A549 (cell line): ENCODE data around the gene FUT8. TPM values are rescaled to one million over a fixed set of nuclear protein-coding genes. Genes with fewer than 3 reads are reported as not detected.

ENCODE experiments used
- ATAC-seq, 2 experiments: fragments of 200-7000 bp in 1 of 2; fragments of >200 bp in 1 of 2; cut with Nextera tagmentation in 1 of 2; cut with Tn5 transposase in 1 of 2; 3 replicates each; pipeline versions ENCODE4 v1.8.0 to v1.9.1; 2018 to 2020; ENCODE audit warnings: mild to moderate bottlenecking in 1 of 2, moderate library complexity in 1 of 2
- CTCF ChIA-PET: fragments of 300-600 bp; sonication (Branson Sonifier 250); formaldehyde crosslinking; extraction: SDS; loops from one replicate; lab custom pipeline; 2021; ENCODE audit warnings: antibody characterized with exemption, inconsistent platforms; lab: Yijun Ruan, JAX
- POLR2A ChIA-PET: fragments of 350-600 bp; formaldehyde crosslinking; extraction: SDS; loops from one replicate; lab custom pipeline; 2021; ENCODE audit warnings: antibody characterized with exemption, inconsistent platforms; lab: Yijun Ruan, JAX
- DNase-seq, 2 experiments: peaks; one replicate each; pipeline versions ENCODE4 v3.0.0 to v3.0.0-alpha.2; 2011 to 2016; ENCODE audit warnings: low read depth in 1 of 2, low spot score in 1 of 2
- FAIRE-seq: peaks from 2 replicates; lab custom pipeline; 2011; peaks lifted over from hg19 to GRCh38; lab: Jason Lieb, UNC
- H3K27ac ChIP-seq, 2 experiments: fragments of >200 bp; sonication (Bioruptor Twin); formaldehyde crosslinking; 3 replicates each; pipeline ENCODE4 v1.5.1; 2016 to 2017
- H3K4me1 ChIP-seq: fragments of >200 bp; sonication (Bioruptor Twin); formaldehyde crosslinking; 3 replicates; pipeline ENCODE4 v1.6.1; 2016
- H3K4me2 ChIP-seq: fragments of >200 bp; sonication (Bioruptor Twin); formaldehyde crosslinking; 3 replicates; pipeline ENCODE4 v1.6.1; 2016
- H3K4me3 ChIP-seq: fragments of >200 bp; sonication (Bioruptor Twin); formaldehyde crosslinking; 3 replicates; pipeline ENCODE4 v1.5.1; 2016
- H3K9me3 ChIP-seq: fragments of >200 bp; sonication (Bioruptor Twin); formaldehyde crosslinking; 3 replicates; pipeline ENCODE4 v1.6.1; 2016
- ATOH8 ChIP-seq: fragments of 250-450 bp; sonication (Bioruptor Pico); IDR thresholded peaks from 2 replicates; pipeline ENCODE4 v1.5.0; 2020; ENCODE audit warnings: low read depth, mild to moderate bottlenecking, moderate library complexity
- CBX2 ChIP-seq: fragments of 200-600 bp; sonication (generic); IDR thresholded peaks from 2 replicates; pipeline ENCODE4 v1.6.1; 2016; ENCODE audit warnings: low read depth, mild to moderate bottlenecking, borderline replicate concordance
- CBX8 ChIP-seq: fragments of 200-600 bp; sonication (generic); IDR thresholded peaks from 2 replicates; pipeline ENCODE4 v1.6.1; 2016
- CHD2 ChIP-seq: fragments of 150-350 bp; IDR thresholded peaks from 2 replicates; pipeline ENCODE4 v1.6.1; 2014; ENCODE audit warnings: low read length; ENCODE audit not compliant: partially characterized antibody
- CHD4 ChIP-seq: fragments of 200-600 bp; sonication (generic); IDR thresholded peaks from 2 replicates; pipeline ENCODE4 v1.6.1; 2016; ENCODE audit warnings: antibody characterized with exemption, mild to moderate bottlenecking, borderline replicate concordance
- ELK1 ChIP-seq: fragments of 150-350 bp; IDR thresholded peaks from 2 replicates; pipeline ENCODE4 v1.6.1; 2014; ENCODE audit warnings: low read depth, mild to moderate bottlenecking, low read length
- FOSB ChIP-seq: fragments of 250-450 bp; sonication (Bioruptor Pico); IDR thresholded peaks from 2 replicates; pipeline ENCODE4 v1.5.0; 2020; ENCODE audit warnings: mild to moderate bottlenecking, moderate library complexity
- HDAC2 ChIP-seq: fragments of 200-600 bp; sonication (generic); IDR thresholded peaks from 2 replicates; pipeline ENCODE4 v1.6.1; 2016
- JUN ChIP-seq, 2 experiments: fragments of >200 bp; sonication (Bioruptor Twin); formaldehyde crosslinking; IDR thresholded peaks; 2 replicates in 1 of 2; 3 replicates in 1 of 2; pipeline ENCODE4 v1.6.1; 2016 to 2017
- JUNB ChIP-seq: fragments of >200 bp; sonication (Bioruptor Twin); formaldehyde crosslinking; IDR thresholded peaks from 2 replicates; pipeline ENCODE4 v1.6.1; 2016
- MAX ChIP-seq: IDR thresholded peaks from 2 replicates; pipeline ENCODE4 v1.6.1; 2012
- NFE2L2 ChIP-seq: fragments of 150-350 bp; conservative IDR thresholded peaks from 2 replicates; pipeline ENCODE4 v1.6.1; 2014; ENCODE audit warnings: low read length
- NPAS2 ChIP-seq: fragments of 250-450 bp; sonication (Bioruptor Pico); IDR thresholded peaks from 2 replicates; pipeline ENCODE4 v1.8.0; 2022; ENCODE audit warnings: mild to moderate bottlenecking, moderate library complexity, borderline replicate concordance
- POLR2AphosphoS2 ChIP-seq: conservative IDR thresholded peaks from 2 replicates; pipeline ENCODE4 v1.6.1; 2012; ENCODE audit warnings: low read length, improper control_type of control experiment, inconsistent platforms
- RCOR1 ChIP-seq: fragments of 150-350 bp; IDR thresholded peaks from 2 replicates; pipeline ENCODE4 v1.6.1; 2014; ENCODE audit warnings: antibody characterized with exemption, low read length, low read depth
- RFX5 ChIP-seq: fragments of 450-650 bp; IDR thresholded peaks from 2 replicates; pipeline ENCODE4 v1.7.1; 2014; ENCODE audit warnings: antibody characterized with exemption, mild to moderate bottlenecking, moderate library complexity
- RNF2 ChIP-seq: fragments of 200-600 bp; sonication (generic); IDR thresholded peaks from 2 replicates; pipeline ENCODE4 v1.6.1; 2016; ENCODE audit warnings: low read depth, mild to moderate bottlenecking, antibody characterized with exemption, moderate library complexity, borderline replicate concordance
- SMC3 ChIP-seq: fragments of >200 bp; sonication (Bioruptor Twin); formaldehyde crosslinking; IDR thresholded peaks from 3 replicates; pipeline ENCODE4 v1.6.1; 2018; ENCODE audit warnings: inconsistent platforms
- ZFP36 ChIP-seq: fragments of 450-650 bp; IDR thresholded peaks from 2 replicates; pipeline ENCODE4 v1.6.1; 2014; ENCODE audit warnings: borderline replicate concordance; ENCODE audit not compliant: partially characterized antibody
- WGBS: methylation state at CpG from one replicate; pipeline ENCODE4 v1.1.6; 2017; ENCODE audit errors: missing lambda C conversion rate; 5-methylcytosine and 5-hydroxymethylcytosine counted together
- polyA plus RNA-seq, 4 experiments: library from polyadenylated mRNA; depleted of rRNA in 3 of 4; stranded (reverse); fragments of >200 nt; fragmentation: RNase III in 1 of 4; extraction: RNeasy Plus Mini Kit Qiagen cat#74134 plus additional on column Dnase treatment in 1 of 4; gene quantifications; 2 replicates in 3 of 4; 3 replicates in 1 of 4; pipeline ENCODE4 v1.2.3, GENCODE V29; 2011 to 2017
- TF ChIP-seq, protein P1 (sequence below): fragments of 250-450 bp; sonication (Bioruptor Pico); IDR thresholded peaks from 2 replicates; pipeline ENCODE4 v1.5.0; 2021; ENCODE audit warnings: mild to moderate bottlenecking, moderate library complexity, borderline replicate concordance

The FUT8 gene
- polyA plus RNA-seq, 2 of the 4 experiments (the other 2 are of a cell fraction) = 20.3 to 22.9 TPM

GRCh38 chr14:65560340-65561027, 148.0 kb downstream of the FUT8 start:
- DNase-seq (no peak), ATAC-seq (no peak), FAIRE-seq (no peak)
- Histone ChIP-seq H3K4me3 (no peak overlapping the region), H3K9me3 (no peaks in the 10 kb centered on the region), H3K27ac (no peak overlapping the region), H3K4me1 (no peaks in the 10 kb centered on the region), H3K4me2 (no peak overlapping the region)
- ChIA-PET POLR2A (no interaction called here), CTCF (interaction anchor here (0.9 kb wide), 1 partner anchor 10 kb away, joined by 3 read pairs; no protein-coding TSS in a partner anchor)
- WGBS = 77% methylated on average over 2 of the region's 2 CpGs
- TF ChIP-seq CHD4 = no peak
- TF ChIP-seq CHD2 = no peak
- no peak for TF ChIP-seq CBX8
- TF ChIP-seq POLR2AphosphoS2 = no peak
- TF ChIP-seq, protein P1, sequence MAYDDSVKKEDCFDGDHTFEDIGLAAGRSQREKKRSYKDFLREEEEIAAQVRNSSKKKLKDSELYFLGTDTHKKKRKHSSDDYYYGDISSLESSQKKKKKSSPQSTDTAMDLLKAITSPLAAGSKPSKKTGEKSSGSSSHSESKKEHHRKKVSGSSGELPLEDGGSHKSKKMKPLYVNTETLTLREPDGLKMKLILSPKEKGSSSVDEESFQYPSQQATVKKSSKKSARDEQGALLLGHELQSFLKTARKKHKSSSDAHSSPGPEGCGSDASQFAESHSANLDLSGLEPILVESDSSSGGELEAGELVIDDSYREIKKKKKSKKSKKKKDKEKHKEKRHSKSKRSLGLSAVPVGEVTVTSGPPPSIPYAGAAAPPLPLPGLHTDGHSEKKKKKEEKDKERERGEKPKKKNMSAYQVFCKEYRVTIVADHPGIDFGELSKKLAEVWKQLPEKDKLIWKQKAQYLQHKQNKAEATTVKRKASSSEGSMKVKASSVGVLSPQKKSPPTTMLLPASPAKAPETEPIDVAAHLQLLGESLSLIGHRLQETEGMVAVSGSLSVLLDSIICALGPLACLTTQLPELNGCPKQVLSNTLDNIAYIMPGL (CRISPR knock-in tag) = no peak
- TF ChIP-seq ATOH8 (CRISPR knock-in tag) = no peak
- no peak for TF ChIP-seq NFE2L2
- no peak for TF ChIP-seq HDAC2
- no peak for TF ChIP-seq RNF2
- TF ChIP-seq RCOR1 = no peak
- TF ChIP-seq ELK1 = no peak
- TF ChIP-seq NPAS2 (CRISPR knock-in tag) = no peak
- TF ChIP-seq FOSB (CRISPR knock-in tag) = no peak

GRCh38 chr14:65564370-65564769, 151.8 kb downstream of the FUT8 start:
- 88% methylated on average over 4 of the region's 4 CpGs for WGBS
- DNase-seq (no peak), FAIRE-seq (no peak), ATAC-seq (no peak)
- no peak overlapping the region for H3K27ac ChIP-seq
- H3K9me3 ChIP-seq = no peaks in the 10 kb centered on the region
- no peak overlapping the region for H3K4me2 ChIP-seq
- POLR2A ChIA-PET = no interaction called here
- CTCF ChIA-PET = no interaction called here
- no peaks in the 10 kb centered on the region for H3K4me1 ChIP-seq
- no peak overlapping the region for H3K4me3 ChIP-seq
- no peak for TF ChIP-seq ZFP36
- TF ChIP-seq CBX2 = no peak
- no peak for TF ChIP-seq MAX
- TF ChIP-seq SMC3 = no peak
- TF ChIP-seq RFX5 = no peak
- TF ChIP-seq CHD2 = no peak
- TF ChIP-seq ATOH8 (CRISPR knock-in tag) = no peak
- TF ChIP-seq ELK1 = no peak
- TF ChIP-seq JUN (IDR thresholded peaks at IDR 0.05) = no peak
- no peak for TF ChIP-seq JUNB
- TF ChIP-seq, all 56 proteins: peak for 0
